GM12873 (cell line): ENCODE data around the gene TMEM186.

Experiments
- CTCF ChIP-seq: IDR thresholded peaks from 2 replicates; pipeline ENCODE4 v1.5.1; 2012; ENCODE audit warnings: low read depth, mild to moderate bottlenecking, moderate library complexity, low read length, control low read depth; ENCODE audit not compliant: insufficient read depth; ENCODE audit errors: missing control alignments

Gene TMEM186

GRCh38 chr16:8763899-8764298, 33.5 kb downstream of the TMEM186 start:
- TF ChIP-seq CTCF: no peak

- TF ChIP-seq CTCF: no peak
Measured at GRCh38 chr16:8763083-8763482, 34.4 kb downstream of the TMEM186 start.

GRCh38 chr16:8762254-8762653, 35.2 kb downstream of the TMEM186 start:
- TF ChIP-seq CTCF: no peak

GRCh38 chr16:8761078-8761477, 36.4 kb downstream of the TMEM186 start:
- TF ChIP-seq CTCF: no peak

GRCh38 chr16:8760021-8760420, 37.4 kb downstream of the TMEM186 start:
- TF ChIP-seq CTCF: no peak

GRCh38 chr16:8758022-8758421, 39.4 kb downstream of the TMEM186 start:
- no peak for TF ChIP-seq CTCF

- no peak for TF ChIP-seq CTCF
Measured at GRCh38 chr16:8756755-8757154, 40.7 kb downstream of the TMEM186 start.
